GM12878 (cell line): ENCODE results near the gene PRX. TPM values are rescaled to one million over a fixed set of nuclear protein-coding genes. Genes with fewer than 3 reads are reported as not detected.

Experiments
- ATAC-seq: fragments of 200-7000 bp; cut with Tn5 transposase; 3 replicates; pipeline ENCODE4 v1.9.1; 2020; ENCODE audit warnings: mild to moderate bottlenecking, moderate library complexity
- BruUV-seq: library from RNA; stranded (reverse); fragments of 400-500 nt; replicated peaks from 2 replicates; lab custom pipeline; 2021; lab: Mats Ljungman, UMichigan
- CTCF ChIA-PET: fragments of 300-600 bp; sonication (Branson Sonifier 250); formaldehyde crosslinking; extraction: SDS; loops from one replicate; lab custom pipeline; 2021; ENCODE audit warnings: inconsistent platforms; lab: Yijun Ruan, JAX
- POLR2A ChIA-PET: fragments of 350-600 bp; formaldehyde crosslinking; extraction: SDS; loops from one replicate; lab custom pipeline; 2021; ENCODE audit warnings: inconsistent platforms; lab: Charles Lee
- RAD21 ChIA-PET: fragments of 300-600 bp; sonication (Branson Sonifier 250); formaldehyde crosslinking; loops from one replicate; lab custom pipeline; 2023; ENCODE audit warnings: antibody characterized with exemption; ENCODE audit not compliant: unreplicated experiment; lab: Charles Lee
- SMC1A ChIA-PET: fragments of 300-600 bp; sonication (Branson Sonifier 250); formaldehyde crosslinking; loops from one replicate; lab custom pipeline; 2023; ENCODE audit not compliant: unreplicated experiment, uncharacterized antibody; lab: Charles Lee
- DNase-seq: peaks from one replicate; pipeline ENCODE4 v3.0.0-alpha.2; 2011; ENCODE audit warnings: low read depth, low spot score
- FAIRE-seq: peaks from 3 replicates; lab custom pipeline; 2011; peaks lifted over from hg19 to GRCh38; lab: Jason Lieb, UNC
- H2AFZ ChIP-seq: 2 replicates; pipeline ENCODE4 v1.6.0; 2011; ENCODE audit warnings: low read depth, low read length, control low read depth; ENCODE audit not compliant: control insufficient read depth
- H3K27ac ChIP-seq: 2 replicates; pipeline ENCODE4 v1.5.1; 2011; ENCODE audit warnings: control low read depth; ENCODE audit not compliant: control insufficient read depth, insufficient read depth
- H3K27me3 ChIP-seq, 2 experiments: replicated peaks in 1 of 2; 2 replicates each; pipeline versions ENCODE4 v1.6.0 to v1.6.1; 2011; ENCODE audit warnings: low read length in 1 of 2; ENCODE audit not compliant: control insufficient read depth in 2 of 2, insufficient read depth in 2 of 2
- H3K36me3 ChIP-seq, 2 experiments: 2 replicates each; pipeline ENCODE4 v1.5.1; 2011; ENCODE audit warnings: low read length in 1 of 2; ENCODE audit not compliant: control insufficient read depth in 2 of 2, insufficient read depth in 2 of 2
- H3K4me1 ChIP-seq: 2 replicates; pipeline ENCODE4 v1.6.1; 2011; ENCODE audit warnings: mild to moderate bottlenecking, low read length, moderate library complexity, mixed read lengths; ENCODE audit not compliant: control insufficient read depth, insufficient read depth
- H3K4me2 ChIP-seq: 2 replicates; pipeline ENCODE4 v1.6.0; 2011; ENCODE audit warnings: control low read depth; ENCODE audit not compliant: control insufficient read depth, insufficient read depth
- H3K4me3 ChIP-seq: fragments of 200-600 bp; sonication (generic); 2 replicates; pipeline ENCODE4 v1.5.1; 2016
- H3K79me2 ChIP-seq: 2 replicates; pipeline ENCODE4 v1.6.0; 2011; ENCODE audit warnings: low read length; ENCODE audit not compliant: control insufficient read depth, insufficient read depth
- H3K9ac ChIP-seq: 2 replicates; pipeline ENCODE4 v1.8.0; 2011; ENCODE audit warnings: low read length, control low read depth, mixed read lengths; ENCODE audit not compliant: control insufficient read depth, insufficient read depth
- H3K9me3 ChIP-seq: replicated peaks from 3 replicates; pipeline ENCODE4 v1.5.1; 2011; ENCODE audit warnings: mild to moderate bottlenecking, low read length; ENCODE audit not compliant: control insufficient read depth, insufficient read depth
- H4K20me1 ChIP-seq: 2 replicates; pipeline ENCODE4 v1.6.0; 2011; ENCODE audit not compliant: control insufficient read depth, insufficient read depth
- ETV6 ChIP-seq, 2 experiments: fragments of 450-650 bp in 1 of 2; IDR thresholded peaks in 1 of 2; conservative IDR thresholded peaks in 1 of 2; 2 replicates each; pipeline ENCODE4 v1.6.1; 2014; ENCODE audit warnings: antibody characterized with exemption in 1 of 2, borderline replicate concordance in 1 of 2, low read depth in 1 of 2, mild to moderate bottlenecking in 1 of 2, moderate library complexity in 1 of 2
- MLLT1 ChIP-seq: fragments of 450-650 bp; IDR thresholded peaks from 2 replicates; pipeline ENCODE4 v1.6.1; 2016; ENCODE audit warnings: mild to moderate bottlenecking
- POU2F2 ChIP-seq: IDR thresholded peaks from 3 replicates; pipeline ENCODE4 v1.6.1; 2011; ENCODE audit warnings: low read depth, mild to moderate bottlenecking, low read length, borderline replicate concordance
- PRDM15 ChIP-seq: fragments of 450-650 bp; formaldehyde crosslinking; IDR thresholded peaks from 2 replicates; pipeline ENCODE4 v1.4.0; 2020; ENCODE audit warnings: mild to moderate bottlenecking, moderate library complexity
- RAD21 ChIP-seq: IDR thresholded peaks from 2 replicates; pipeline ENCODE4 v1.6.1; 2011; ENCODE audit warnings: mild to moderate bottlenecking, low read depth, low read length, moderate library complexity; ENCODE audit not compliant: insufficient read depth
- SRF ChIP-seq, 2 experiments: IDR thresholded peaks; 2 replicates each; pipeline ENCODE4 v1.6.1; 2011; ENCODE audit warnings: low read depth in 2 of 2, low read length in 2 of 2, mild to moderate bottlenecking in 1 of 2, moderate library complexity in 1 of 2
- SUZ12 ChIP-seq: fragments of 200-600 bp; sonication (generic); IDR thresholded peaks from one replicate; pipeline ENCODE4 v1.6.1; 2018; ENCODE audit warnings: antibody characterized with exemption, mild to moderate bottlenecking; ENCODE audit not compliant: unreplicated experiment
- USF1 ChIP-seq: IDR thresholded peaks from 2 replicates; pipeline ENCODE4 v1.6.1; 2011; ENCODE audit warnings: borderline replicate concordance, low read depth, mild to moderate bottlenecking, moderate library complexity, mixed read lengths, low read length; ENCODE audit not compliant: insufficient read depth; ENCODE audit errors: extremely low read length
- ZNF24 ChIP-seq: fragments of 450-650 bp; IDR thresholded peaks from 2 replicates; pipeline ENCODE4 v1.6.1; 2017; ENCODE audit warnings: antibody characterized with exemption, mild to moderate bottlenecking
- ZNF592 ChIP-seq: fragments of 450-650 bp; IDR thresholded peaks from 2 replicates; pipeline ENCODE4 v1.6.1; 2017; ENCODE audit warnings: mild to moderate bottlenecking, moderate library complexity
- WGBS: methylation state at CpG from one replicate; pipeline ENCODE4 v1.1.6; 2016; ENCODE audit warnings: low lambda C conversion rate; ENCODE audit not compliant: insufficient replicate concordance, insufficient coverage; ENCODE audit errors: missing lambda C conversion rate; 5-methylcytosine and 5-hydroxymethylcytosine counted together
- in situ Hi-C: fragments of 300-500 bp; cut with MboI; formaldehyde crosslinking; loops from 9 replicates; pipeline ENCODE4 v1.14.3; 2018; ENCODE audit warnings: mixed read lengths
- intact Hi-C: fragments of 100-400 bp; cut with micrococcal nuclease; formaldehyde crosslinking; loops from one replicate; pipeline ENCODE4 v1.14.2; 2022; ENCODE audit not compliant: unreplicated experiment
- polyA plus RNA-seq, 11 experiments: library from polyadenylated mRNA; depleted of rRNA in 4 of 11; unstranded in 6 of 11; stranded (reverse) in 5 of 11; fragments of >200 nt; fragmentation: Nextera tagmentation in 4 of 11; fragmentation: Illumina TruSeq in 1 of 11; extraction: Ambion mirVana in 4 of 11; extraction: Trizol in 1 of 11; gene quantifications; 1 replicate in 1 of 11; 2 replicates in 10 of 11; pipeline versions ENCODE4 v1.2.1 to v1.2.3, GENCODE V29; 2011 to 2016; ENCODE audit warnings: inconsistent platforms in 2 of 11, missing spikeins in 2 of 11, low read depth in 1 of 11
- total RNA-seq, 4 experiments: library from RNA; depleted of rRNA in 3 of 4; stranded (reverse); fragments of >200 nt in 3 of 4; fragmentation: Illumina TruSeq in 1 of 4; extraction: Trizol in 1 of 4; gene quantifications; 2 replicates each; pipeline versions ENCODE4 v1.2.1 to v1.2.3, GENCODE V29; 2013 to 2021

Gene PRX
- total and polyA plus RNA-seq, 10 of the 15 experiments (the other 5 are each of a cell fraction or from before 2014, with no cell fraction given), result 0.02 to 1.4 (median 0.54) TPM; not detected in 1

- no peak for TF ChIP-seq ETV6 (conservative IDR thresholded peaks at IDR 0.05 in 1 of 2, IDR thresholded peaks at IDR 0.05 in 1 of 2; ENCODE audit: borderline replicate concordance in 1 of 2, low read depth in 1 of 2)
- no peak for TF ChIP-seq PRDM15 (CRISPR knock-in tag)
Observed at GRCh38 chr19:40358773-40359172, 54.4 kb downstream of the PRX start (continued).

- in situ Hi-C loops (no loop called here), intact Hi-C loops (loop anchor here (5.0 kb wide), 2 partner anchors 45 to 60 kb away; no protein-coding TSS in a partner anchor)
- ATAC-seq, result no peak
- BruUV-seq, result no TSS peak
- Histone ChIP-seq H3K27ac (peak overlapping the region; percentile 60), H3K27me3 (no peaks in the 10 kb centered on the region), H3K4me2 (peak overlapping the region; percentile 47; the same call in 1 of the 2 replicates), H3K9ac (no peak overlapping the region), H3K36me3 (no peaks in the 10 kb centered on the region), H2AFZ (no peak overlapping the region), H3K9me3 (no peaks in the 10 kb centered on the region), H3K79me2 (peaks cover 10% of the 10 kb centered on the region), H4K20me1 (no peaks in the 10 kb centered on the region), H3K4me1 (peaks cover 40% of the 10 kb centered on the region), H3K4me3 (no peak overlapping the region)
- ChIA-PET RAD21 (no interaction called here), SMC1A (interaction anchor here (1.0 kb wide), 1 partner anchor 107 kb away, joined by 3 read pairs; no protein-coding TSS in a partner anchor), POLR2A (interaction anchor here (1.3 kb wide), 1 partner anchor 68 kb away, joined by 3 read pairs; the partner anchor contains the start of gene SERTAD1), CTCF (interaction anchor here (0.9 to 2.7 kb wide), 4 partner anchors 10 to 106 kb away, joined by 3 to 8 read pairs (median 4); partner anchors contain the start of genes C19orf47 and PLD3)
- WGBS, result 100% methylated on average over 3 of the region's 3 CpGs
- FAIRE-seq, result no peak
- no peak for DNase-seq
- TF ChIP-seq RAD21 (no peak), ZNF24 (no peak), ETV6 (conservative IDR thresholded peaks at IDR 0.05 in 1 of 2, IDR thresholded peaks at IDR 0.05 in 1 of 2; ENCODE audit: borderline replicate concordance in 1 of 2, low read depth in 1 of 2) (no peak), SRF (IDR thresholded peaks at IDR 0.05; ENCODE audit: low read depth in 2 of 2, low read length in 2 of 2) (no peak), MLLT1 (no peak), POU2F2 (no peak), SUZ12 (no peak), USF1 (no peak), ZNF592 (no peak)
Observed at GRCh38 chr19:40357640-40358039, 55.5 kb downstream of the PRX start.
